IPS DF 6.9 (cell line): Measurements from ENCODE around the gene CHN2.

ENCODE experiments used
- DNase-seq: peaks from one replicate; pipeline ENCODE4 v3.0.0-alpha.2; 2013; ENCODE audit warnings: low read depth, low spot score
- H3K27ac ChIP-seq: one replicate; pipeline ENCODE4 v1.5.1; 2013; ENCODE audit warnings: low read length, control low read depth
- H3K27me3 ChIP-seq: 2 replicates; pipeline ENCODE4 v1.6.1; 2013; ENCODE audit warnings: mild to moderate bottlenecking, low read length; ENCODE audit not compliant: control insufficient read depth, insufficient read depth
- H3K36me3 ChIP-seq: 2 replicates; pipeline ENCODE4 v1.6.1; 2013; ENCODE audit warnings: low read length; ENCODE audit not compliant: control insufficient read depth, insufficient read depth
- H3K4me1 ChIP-seq: 2 replicates; pipeline ENCODE4 v1.6.1; 2013; ENCODE audit warnings: low read length; ENCODE audit not compliant: control insufficient read depth, insufficient read depth
- H3K4me3 ChIP-seq: 2 replicates; pipeline ENCODE4 v1.5.1; 2013; ENCODE audit warnings: mild to moderate bottlenecking, low read length
- H3K9me3 ChIP-seq: 2 replicates; pipeline ENCODE4 v1.6.1; 2013; ENCODE audit warnings: low read length, inconsistent platforms; ENCODE audit not compliant: control insufficient read depth, insufficient read depth
- WGBS: extraction: QIAGEN DNeasy Blood & Tissue Kit; methylation state at CpG from one replicate; pipeline ENCODE4 v1.1.7; 2013; ENCODE audit warnings: mixed read lengths, missing lambda C conversion rate; ENCODE audit not compliant: insufficient read length, insufficient coverage; 5-methylcytosine and 5-hydroxymethylcytosine counted together

The CHN2 gene

GRCh38 chr7:29185613-29186012 lies 9.0 kb upstream of the CHN2 start:
- Histone ChIP-seq H3K27ac (no peak overlapping the region), H3K27me3 (no peaks in the 10 kb centered on the region), H3K4me1 (no peaks in the 10 kb centered on the region), H3K9me3 (no peaks in the 10 kb centered on the region), H3K36me3 (no peaks in the 10 kb centered on the region), H3K4me3 (no peak overlapping the region)
- DNase-seq = no peak
- WGBS = no CpG with 5 or more reads among the region's 6 CpGs

DNA sequence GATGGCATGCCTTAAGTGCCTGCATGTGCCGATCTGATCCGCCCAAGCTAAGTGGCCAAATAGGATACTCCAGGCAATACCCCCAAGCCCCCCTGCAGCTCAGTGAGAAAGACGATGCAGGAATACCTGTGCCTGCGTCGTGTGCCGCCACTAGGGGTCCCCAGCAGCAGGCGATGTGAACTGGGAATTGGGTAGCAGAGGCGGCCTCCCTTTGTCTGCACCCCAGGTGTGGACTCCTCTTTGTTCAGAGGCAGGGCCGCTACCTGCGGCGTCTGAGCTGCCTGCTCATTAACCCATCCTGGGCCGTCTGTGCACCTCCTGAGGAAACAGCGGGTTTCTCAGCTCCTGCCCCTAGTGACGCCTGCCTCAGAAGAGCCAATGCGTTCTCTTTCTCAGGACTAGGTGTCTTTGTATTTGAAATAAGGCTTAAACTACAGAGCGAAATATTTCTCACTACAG lies 4.8 kb upstream of the CHN2 start:
- no peaks in the 10 kb centered on the region for H3K4me1 ChIP-seq
- peaks cover 14% of the 10 kb centered on the region for H3K27me3 ChIP-seq
- no peak overlapping the region for H3K4me3 ChIP-seq
- no peak overlapping the region for H3K27ac ChIP-seq
- no peaks in the 10 kb centered on the region for H3K36me3 ChIP-seq
- no CpG with 5 or more reads among the region's 16 CpGs for WGBS
- DNase-seq = peak; percentile 94
- no peaks in the 10 kb centered on the region for H3K9me3 ChIP-seq

DNA sequence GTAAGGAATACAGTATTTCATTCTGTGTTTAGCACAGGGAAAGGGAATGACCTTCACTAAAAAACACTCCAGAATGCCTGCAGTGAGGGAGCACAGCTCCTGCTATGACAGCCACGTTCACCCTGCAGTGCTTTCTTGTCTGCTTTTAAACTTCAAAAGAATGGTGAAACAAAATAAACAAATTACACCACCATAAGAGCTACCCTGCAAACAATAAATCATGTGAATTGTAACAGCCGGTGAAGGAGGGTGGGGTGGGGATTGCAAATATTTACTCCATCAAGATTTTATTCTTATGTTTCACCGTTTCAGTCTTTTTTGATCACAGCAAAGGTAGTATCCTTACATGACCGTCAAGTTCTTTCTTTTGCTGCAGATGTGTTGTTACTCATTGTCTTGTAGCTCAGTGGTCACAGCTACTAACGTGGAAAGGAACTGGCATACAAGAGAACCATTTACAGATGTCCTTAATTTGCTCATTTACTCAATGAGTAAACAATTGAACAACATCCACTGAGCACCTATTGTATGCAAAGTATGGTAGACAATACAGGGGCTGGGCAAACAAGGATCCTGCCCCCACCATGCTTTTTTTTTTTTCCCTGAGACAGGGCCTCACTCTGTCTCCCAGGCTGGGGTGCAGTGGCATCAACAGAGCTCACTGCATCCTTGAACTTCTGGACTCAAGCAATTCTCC lies 4.1 kb upstream of the CHN2 start:
- H3K4me3 ChIP-seq = no peak overlapping the region

DNA sequence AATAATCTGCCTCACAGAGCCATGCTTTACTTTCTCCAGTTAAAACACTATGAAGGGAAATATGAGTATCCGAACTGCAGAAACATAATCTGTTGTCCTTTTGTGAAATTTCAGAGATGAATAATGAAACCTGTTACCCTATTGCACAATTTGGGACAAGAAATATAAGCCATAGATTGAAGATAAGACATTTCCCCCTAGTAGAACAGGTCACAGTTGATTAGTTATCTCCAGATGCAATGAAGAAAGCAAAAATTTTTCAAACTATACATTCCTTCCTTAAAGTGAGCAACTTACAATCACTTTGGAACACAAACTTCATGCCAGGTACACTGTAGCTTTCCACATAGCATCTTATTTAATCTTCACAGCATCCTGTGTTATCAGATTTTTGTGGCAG lies 2.3 kb upstream of the CHN2 start:
- no peak for DNase-seq
- Histone ChIP-seq H3K27ac (no peak overlapping the region), H3K9me3 (no peaks in the 10 kb centered on the region), H3K27me3 (peaks cover 29% of the 10 kb centered on the region), H3K4me3 (no peak overlapping the region), H3K4me1 (no peaks in the 10 kb centered on the region), H3K36me3 (no peaks in the 10 kb centered on the region)
- WGBS = no CpG with 5 or more reads among the region's 1 CpG

More for the DNA sequence above, 4.1 kb upstream of the CHN2 start:
- DNase-seq = no peak
- H3K27ac ChIP-seq = no peak overlapping the region
- WGBS = no CpG with 5 or more reads among the region's 5 CpGs
- H3K36me3 ChIP-seq = no peaks in the 10 kb centered on the region
- no peaks in the 10 kb centered on the region for H3K4me1 ChIP-seq
- H3K9me3 ChIP-seq = no peaks in the 10 kb centered on the region
- H3K27me3 ChIP-seq = peaks cover 20% of the 10 kb centered on the region

DNA sequence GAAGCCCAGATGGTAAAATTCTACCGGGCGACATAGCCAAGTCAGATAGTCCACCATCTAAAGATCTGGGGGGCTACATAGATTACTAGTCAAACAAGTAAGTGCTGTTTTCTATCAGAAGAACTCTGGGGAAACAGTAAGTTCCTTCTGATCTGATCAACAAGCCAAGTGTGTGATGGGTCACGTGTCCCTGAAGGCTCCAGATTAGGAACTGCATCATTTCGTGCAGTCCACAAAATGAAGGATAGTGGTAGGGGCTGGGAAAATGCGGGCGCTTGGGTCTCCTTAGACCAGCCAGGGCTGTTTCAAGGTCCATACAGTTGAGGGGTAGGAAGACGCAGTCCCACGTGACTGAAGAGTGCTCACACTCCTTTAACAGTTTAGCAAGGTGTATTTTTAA lies 1.8 kb upstream of the CHN2 start:
- peaks cover 29% of the 10 kb centered on the region for H3K27me3 ChIP-seq
- no CpG with 5 or more reads among the region's 8 CpGs for WGBS
- no peak overlapping the region for H3K4me3 ChIP-seq
- no peaks in the 10 kb centered on the region for H3K9me3 ChIP-seq
- H3K27ac ChIP-seq = no peak overlapping the region
- DNase-seq = no peak
- H3K4me1 ChIP-seq = no peaks in the 10 kb centered on the region
- H3K36me3 ChIP-seq = no peaks in the 10 kb centered on the region

DNA sequence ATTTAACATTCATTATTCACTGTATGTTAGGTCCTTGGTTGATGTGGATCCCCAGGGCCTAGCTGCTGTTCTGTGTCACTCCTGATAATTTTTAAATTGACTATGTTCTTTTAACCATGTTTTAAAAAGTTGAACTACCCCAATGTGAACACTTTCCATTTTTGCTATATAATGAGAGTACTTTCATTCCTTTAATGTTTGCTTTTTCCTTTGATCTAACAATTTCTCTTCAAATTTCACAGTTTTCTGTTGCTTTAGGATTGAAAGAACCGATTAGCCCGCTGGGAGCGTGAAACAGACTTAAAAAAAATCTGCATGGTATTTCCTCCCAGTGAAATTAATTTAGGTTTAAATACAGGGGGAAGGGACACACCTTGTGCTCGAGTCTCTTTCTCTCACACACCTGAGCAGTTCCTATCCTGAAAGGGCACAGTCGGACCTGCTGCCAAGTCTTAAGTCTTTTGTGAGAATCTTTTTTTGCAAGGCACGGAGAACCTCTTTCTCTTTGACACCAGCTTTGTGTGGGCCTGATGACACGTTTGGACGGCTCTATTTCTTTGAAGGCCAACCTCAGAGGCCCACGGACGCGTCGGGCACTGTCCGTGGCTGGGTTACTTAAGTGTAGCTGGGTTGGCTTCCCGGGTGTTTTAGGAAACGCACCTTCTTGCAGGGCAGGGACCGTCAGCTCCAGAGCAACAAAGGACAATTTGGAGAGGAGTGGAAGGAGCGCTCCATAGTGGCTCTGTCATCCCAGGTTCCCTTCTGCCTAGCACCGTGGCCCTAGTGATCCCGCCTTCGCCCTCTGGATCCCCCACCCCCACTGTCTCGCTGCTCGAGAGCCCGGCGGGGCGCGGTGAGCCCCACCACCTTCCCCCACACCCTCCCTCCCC lies 1.0 kb upstream of the CHN2 start:
- no peaks in the 10 kb centered on the region for H3K36me3 ChIP-seq
- H3K27ac ChIP-seq = no peak overlapping the region
- H3K27me3 ChIP-seq = peaks cover 29% of the 10 kb centered on the region
- no peak for DNase-seq
- H3K9me3 ChIP-seq = no peaks in the 10 kb centered on the region
- H3K4me3 ChIP-seq = peak overlapping the region; percentile 70; the same call in 1 of the 2 replicates
- WGBS = no CpG with 5 or more reads among the region's 26 CpGs
- no peaks in the 10 kb centered on the region for H3K4me1 ChIP-seq

DNA sequence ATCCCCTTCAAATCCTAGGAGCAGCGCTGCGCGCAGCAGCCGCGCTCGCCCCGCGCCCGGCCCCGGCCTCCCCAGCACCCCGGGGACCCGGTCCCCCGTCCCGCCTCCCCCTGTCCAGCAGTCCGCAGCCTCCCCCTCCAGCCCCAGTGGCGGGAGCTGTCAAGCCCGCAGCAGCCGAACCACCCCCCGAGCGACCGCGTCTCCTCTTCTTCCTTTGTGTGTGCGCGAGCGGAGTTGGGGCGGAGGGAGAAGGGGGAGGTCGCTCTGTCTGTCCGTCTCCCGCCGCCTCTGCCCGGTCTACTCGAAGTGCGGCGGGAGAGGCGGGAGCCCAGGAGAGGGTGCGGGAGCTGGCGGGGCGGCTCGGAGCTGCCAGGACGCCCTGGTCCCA lies 375 bp upstream of the CHN2 start:
- H3K36me3 ChIP-seq = no peaks in the 10 kb centered on the region
- H3K27ac ChIP-seq = no peak overlapping the region
- H3K4me1 ChIP-seq = no peaks in the 10 kb centered on the region
- H3K27me3 ChIP-seq = peaks cover 29% of the 10 kb centered on the region
- H3K9me3 ChIP-seq = no peaks in the 10 kb centered on the region
- no CpG with 5 or more reads among the region's 40 CpGs for WGBS
- no peak for DNase-seq
- peak overlapping the region; percentile 70; the same call in 1 of the 2 replicates for H3K4me3 ChIP-seq

DNA sequence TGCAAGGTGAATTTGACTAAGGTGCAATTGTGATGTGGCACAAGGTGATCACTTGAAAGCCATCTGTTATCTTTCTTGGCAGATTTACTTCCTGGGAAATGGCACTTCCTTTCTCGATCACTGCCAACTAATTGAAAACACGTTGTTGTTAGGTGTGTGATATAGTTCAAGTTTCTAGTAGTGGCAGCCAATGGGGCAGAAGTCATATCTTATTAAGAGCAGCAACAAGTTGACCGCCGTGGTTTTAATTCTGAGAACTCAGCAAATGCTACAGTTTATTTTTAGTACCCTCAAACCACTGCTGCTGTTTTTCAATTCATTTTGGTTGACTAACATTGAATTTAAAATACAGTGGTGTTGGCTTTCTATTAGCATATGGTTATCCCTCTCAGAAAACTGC lies 1.6 kb downstream of the CHN2 start:
- H3K4me1 ChIP-seq = no peaks in the 10 kb centered on the region
- H3K27ac ChIP-seq = no peak overlapping the region
- no peak for DNase-seq
- no peak overlapping the region for H3K4me3 ChIP-seq
- H3K9me3 ChIP-seq = no peaks in the 10 kb centered on the region
- peaks cover 29% of the 10 kb centered on the region for H3K27me3 ChIP-seq
- no CpG with 5 or more reads among the region's 4 CpGs for WGBS
- no peaks in the 10 kb centered on the region for H3K36me3 ChIP-seq

- Histone ChIP-seq H3K36me3 (no peaks in the 10 kb centered on the region), H3K9me3 (no peaks in the 10 kb centered on the region), H3K27me3 (peaks cover 27% of the 10 kb centered on the region), H3K4me3 (no peak overlapping the region), H3K4me1 (no peaks in the 10 kb centered on the region), H3K27ac (no peak overlapping the region)
- no CpG with 5 or more reads among the region's 3 CpGs for whole genome bisulfite sequencing
- DNase-seq = no peak
Measured at GRCh38 chr7:29196971-29197595, 2.5 kb downstream of the CHN2 start.

GRCh38 chr7:29197916-29198315 lies 3.3 kb downstream of the CHN2 start:
- Histone ChIP-seq H3K27me3 (peaks cover 22% of the 10 kb centered on the region), H3K36me3 (no peaks in the 10 kb centered on the region), H3K27ac (no peak overlapping the region), H3K4me1 (no peaks in the 10 kb centered on the region), H3K9me3 (no peaks in the 10 kb centered on the region), H3K4me3 (no peak overlapping the region)
- no CpG with 5 or more reads among the region's 3 CpGs for WGBS
- DNase-seq = no peak
